GM21576 (cell line): Measurements from ENCODE around the gene NELL2.

Experiments
- ATAC-seq: cut with Tn5 transposase; IDR thresholded peaks from one replicate; pipeline ENCODE4 v1.9.1; 2021; ENCODE audit warnings: mild to moderate bottlenecking, moderate library complexity; ENCODE audit not compliant: unreplicated experiment

Gene NELL2

DNA sequence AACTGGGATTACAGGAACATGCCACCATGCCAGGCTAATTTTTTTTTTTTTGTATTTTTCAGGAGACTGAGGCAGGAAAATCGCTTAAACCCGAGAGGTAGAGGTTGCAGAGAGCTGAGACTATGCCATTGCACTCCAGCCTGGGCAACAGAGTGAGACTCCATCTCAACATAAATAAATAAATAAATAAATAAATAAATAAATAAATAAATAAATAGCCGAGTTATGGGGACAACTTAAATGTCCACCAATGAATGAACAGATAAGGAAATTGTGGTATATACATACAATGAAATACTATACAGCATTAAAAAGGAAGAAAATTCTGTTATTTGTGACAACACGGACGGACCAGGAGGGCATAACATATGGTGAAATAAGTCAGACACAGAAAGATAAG is 325.7 kb downstream of the NELL2 start:
- ATAC-seq: no peak

- no peak for ATAC-seq
These were observed 330.1 kb downstream of the NELL2 start for GRCh38 chr12:44546060-44546459.

DNA sequence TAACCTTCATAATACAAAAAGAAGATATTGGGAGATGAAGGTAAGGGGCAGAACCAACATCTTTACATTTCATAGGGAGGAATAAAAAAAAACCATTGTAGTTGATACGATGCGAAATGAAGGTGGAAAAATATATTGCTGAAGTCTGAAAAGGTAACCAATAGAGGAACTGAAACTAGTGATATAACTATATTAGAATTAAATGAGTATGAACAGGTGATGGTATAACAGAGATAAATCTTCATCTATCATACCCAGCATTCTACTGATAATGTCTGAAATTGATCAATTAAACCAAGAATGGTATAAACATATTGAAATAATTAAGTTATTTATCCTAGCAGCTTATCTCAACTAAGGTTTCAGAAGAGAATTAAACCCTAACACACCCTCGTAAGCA is 332.1 kb downstream of the NELL2 start:
- ATAC-seq: no peak

- ATAC-seq: no peak
These were observed 333.4 kb downstream of the NELL2 start for GRCh38 chr12:44542716-44543115.

GRCh38 chr12:44537354-44537753 is 338.8 kb downstream of the NELL2 start:
- no peak for ATAC-seq

DNA sequence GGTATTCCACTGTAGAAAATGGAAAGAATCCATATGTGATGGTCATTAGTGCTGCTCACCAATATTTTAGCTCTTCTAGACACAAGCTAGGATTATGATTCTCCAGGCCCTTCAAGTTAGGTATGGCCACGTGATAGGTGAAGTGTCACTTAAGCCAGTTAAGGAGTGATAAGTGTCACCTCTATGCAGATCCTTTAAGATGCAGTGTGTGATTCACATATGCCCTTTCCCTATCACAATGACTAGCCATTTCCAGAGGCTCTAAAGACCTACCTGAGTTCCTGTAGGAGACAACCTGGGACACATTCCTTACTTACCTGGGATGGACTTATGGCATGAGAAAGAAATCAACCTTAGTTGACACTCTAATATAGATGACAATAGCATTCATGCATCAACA is 343.2 kb downstream of the NELL2 start:
- no peak for ATAC-seq

GRCh38 chr12:44531320-44531971 is 344.7 kb downstream of the NELL2 start:
- ATAC-seq: no peak

GRCh38 chr12:44526655-44527182 is 349.4 kb downstream of the NELL2 start:
- ATAC-seq: no peak

- no peak for ATAC-seq
These were observed 350.1 kb downstream of the NELL2 start for GRCh38 chr12:44525806-44526654.

DNA sequence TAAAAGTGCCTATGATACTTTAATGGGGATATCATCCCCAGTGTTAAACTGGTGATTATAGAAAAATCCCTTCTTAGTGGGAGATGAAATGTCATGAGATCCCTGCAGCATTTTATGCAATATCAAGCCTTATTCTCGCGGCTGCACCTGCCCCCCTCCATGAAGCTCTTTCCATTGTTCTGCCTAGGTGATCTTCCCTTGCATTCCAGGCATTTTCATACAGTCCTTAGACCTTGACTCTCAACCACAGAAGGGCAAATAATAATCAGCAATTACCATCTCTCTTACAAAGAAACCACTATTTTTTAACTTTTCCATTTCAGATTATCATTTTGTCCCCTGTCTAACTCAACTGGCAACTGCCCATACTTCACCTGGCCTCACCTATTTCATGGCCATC is 352.3 kb downstream of the NELL2 start:
- ATAC-seq: no peak

DNA sequence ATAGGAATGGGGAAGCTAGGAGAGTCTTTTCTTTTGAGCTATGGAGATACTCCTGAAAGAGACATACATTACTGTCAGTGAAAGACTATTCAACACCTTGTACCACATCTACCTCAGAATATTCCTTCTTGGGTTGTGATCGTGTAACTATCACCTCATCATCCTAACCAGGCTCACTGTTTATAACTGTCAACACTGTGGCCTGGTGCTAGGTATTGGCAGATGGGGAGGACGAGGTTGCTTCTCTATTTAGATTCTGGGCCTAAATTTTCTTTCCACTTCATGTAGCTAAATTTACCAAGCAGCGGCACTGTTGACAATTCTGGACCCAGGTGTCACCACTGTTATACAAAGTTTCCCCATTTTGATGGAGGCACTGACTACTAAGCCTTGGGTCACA is 354.4 kb downstream of the NELL2 start:
- no peak for ATAC-seq

DNA sequence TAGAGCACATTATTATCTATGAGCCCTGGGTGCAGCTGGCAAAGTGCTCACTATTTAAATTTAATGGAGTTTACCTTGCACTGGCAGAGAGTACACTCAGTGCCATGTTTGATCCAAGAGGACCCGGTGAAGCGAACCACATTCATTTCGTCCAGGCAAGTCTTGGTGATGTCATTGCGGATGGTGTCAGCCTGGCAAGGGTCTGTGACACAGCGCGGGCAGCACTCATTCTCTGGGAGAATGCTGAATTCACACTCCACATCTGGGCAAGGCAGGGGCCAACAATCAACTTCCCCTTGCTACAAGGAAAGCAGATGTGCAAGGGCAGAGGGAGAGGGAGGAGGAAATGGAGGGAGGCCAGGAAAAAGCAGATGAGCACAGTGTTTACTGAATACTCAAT is 356.2 kb downstream of the NELL2 start:
- no peak for ATAC-seq

DNA sequence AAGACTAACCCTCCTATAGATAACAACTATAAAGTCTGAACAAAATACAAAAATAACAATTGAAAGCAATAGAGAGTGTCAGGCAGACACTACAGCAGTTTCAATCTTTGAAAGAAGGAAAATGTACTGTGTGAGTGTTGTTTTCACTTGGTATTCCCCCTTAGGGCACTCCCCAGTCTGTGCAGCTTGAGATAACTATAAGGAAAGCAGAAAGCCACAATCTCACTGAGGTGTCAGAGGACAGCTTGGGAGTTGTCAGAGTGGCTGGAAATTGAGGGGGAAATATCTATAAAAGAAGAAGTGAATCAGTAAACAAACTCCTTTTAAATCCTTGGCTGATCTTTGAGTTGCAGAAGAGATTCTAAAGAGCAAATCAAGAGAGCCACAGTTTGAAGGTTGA is 364.8 kb downstream of the NELL2 start:
- ATAC-seq: no peak

GRCh38 chr12:44510510-44510909 is 365.6 kb downstream of the NELL2 start:
- no peak for ATAC-seq

GRCh38 chr12:44510076-44510475 is 366.0 kb downstream of the NELL2 start:
- ATAC-seq: no peak

DNA sequence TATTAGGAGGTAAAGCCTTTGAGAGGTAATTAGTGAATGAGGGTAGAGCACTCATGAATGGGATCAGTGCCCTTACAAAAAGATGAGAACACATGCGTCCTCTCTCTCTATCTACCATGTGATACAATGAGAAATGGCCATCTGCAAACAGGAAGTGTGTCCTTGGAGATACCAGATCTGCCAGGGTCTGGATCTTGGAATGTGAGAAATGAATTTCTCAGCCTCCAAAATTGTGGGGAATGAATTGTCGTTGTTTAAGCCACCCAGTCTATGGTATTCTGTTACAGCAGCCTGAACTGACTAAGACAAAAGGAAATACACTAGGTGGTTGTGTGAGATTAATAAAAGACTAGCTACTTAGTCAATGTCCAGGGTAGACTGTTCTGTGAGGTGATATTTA is 366.6 kb downstream of the NELL2 start:
- no peak for ATAC-seq

- ATAC-seq: no peak
These were observed 368.7 kb downstream of the NELL2 start for GRCh38 chr12:44507461-44507860.

GRCh38 chr12:44504799-44505198 is 371.3 kb downstream of the NELL2 start:
- ATAC-seq: no peak

GRCh38 chr12:44503329-44503728 is 372.8 kb downstream of the NELL2 start:
- ATAC-seq: no peak

DNA sequence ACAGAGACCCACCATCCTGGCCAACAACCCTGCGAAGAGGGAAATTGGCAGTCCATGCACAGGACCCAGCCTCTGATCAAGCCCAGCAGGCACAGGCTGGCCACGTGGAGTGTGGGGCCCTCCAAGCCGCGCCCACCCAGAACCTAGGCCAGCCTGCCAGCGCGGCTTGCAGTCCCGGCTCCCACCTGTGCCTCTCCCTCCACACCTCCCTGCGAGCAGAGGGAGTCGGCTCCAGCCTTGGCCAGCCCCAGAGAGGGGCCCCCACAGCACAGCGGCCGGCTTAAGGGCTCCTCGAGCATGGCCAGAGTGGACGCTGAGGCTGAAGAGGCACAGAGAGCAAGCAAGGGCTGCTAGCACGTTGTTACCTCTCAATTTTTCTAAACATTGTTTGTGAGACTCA is 373.4 kb downstream of the NELL2 start:
- ATAC-seq: no peak

- ATAC-seq: no peak
These were observed 375.7 kb downstream of the NELL2 start for GRCh38 chr12:44500423-44500822.

GRCh38 chr12:44497044-44497443 is 379.1 kb downstream of the NELL2 start:
- no peak for ATAC-seq
